HepG2 (cell line): ENCODE results near the gene CAPN11. TPM values are rescaled to one million over a fixed set of nuclear protein-coding genes. Genes with fewer than 3 reads are reported as not detected.

Experiments
- AGO1 ChIP-seq: fragments of 200-400 bp; formaldehyde crosslinking; IDR thresholded peaks from 2 replicates; pipeline ENCODE4 v1.6.1; 2017; ENCODE audit warnings: mild to moderate bottlenecking, low read depth, low read length, moderate library complexity; ENCODE audit not compliant: poor library complexity, severe bottlenecking
- ATF7-NPFF ChIP-seq: sonication (generic); formaldehyde crosslinking; IDR thresholded peaks from 2 replicates; pipeline ENCODE4 v1.8.1; 2023; ENCODE audit warnings: mild to moderate bottlenecking, low read depth, missing genetic modification reagents, moderate library complexity
- CBFB ChIP-seq: sonication (generic); formaldehyde crosslinking; IDR thresholded peaks from 2 replicates; pipeline ENCODE4 v1.4.0; 2020; ENCODE audit warnings: missing genetic modification reagents
- GTF2F1 ChIP-seq: fragments of 150-350 bp; IDR thresholded peaks from 2 replicates; pipeline ENCODE4 v1.6.1; 2014; ENCODE audit warnings: low read length
- ISL2 ChIP-seq: sonication (generic); formaldehyde crosslinking; IDR thresholded peaks from 2 replicates; pipeline ENCODE4 v1.5.0; 2020; ENCODE audit warnings: missing genetic modification reagents
- JARID2 ChIP-seq: sonication (generic); formaldehyde crosslinking; IDR thresholded peaks from 2 replicates; pipeline ENCODE4 v1.8.1; 2023; ENCODE audit warnings: missing genetic modification reagents, inconsistent platforms; ENCODE audit not compliant: insufficient replicate concordance
- MBNL3 ChIP-seq: fragments of 250-450 bp; sonication (Bioruptor Pico); conservative IDR thresholded peaks from 2 replicates; pipeline ENCODE4 v1.8.0; 2022; ENCODE audit warnings: mild to moderate bottlenecking, inconsistent platforms
- RFXAP ChIP-seq: sonication (generic); formaldehyde crosslinking; IDR thresholded peaks from 2 replicates; pipeline ENCODE4 v1.4.0; 2020; ENCODE audit warnings: missing genetic modification reagents, borderline replicate concordance
- SAFB2 ChIP-seq: sonication (generic); formaldehyde crosslinking; IDR thresholded peaks from 2 replicates; pipeline ENCODE4 v1.5.1; 2020; ENCODE audit warnings: missing genetic modification reagents, low read depth, mild to moderate bottlenecking, borderline replicate concordance
- SUZ12 ChIP-seq: fragments of 150-350 bp; IDR thresholded peaks from 2 replicates; pipeline ENCODE4 v1.6.1; 2014; ENCODE audit warnings: low read depth, low read length
- THYN1 ChIP-seq: sonication (generic); formaldehyde crosslinking; IDR thresholded peaks from 2 replicates; pipeline ENCODE4 v1.8.1; 2023; ENCODE audit warnings: low read depth, mild to moderate bottlenecking, moderate library complexity, missing genetic modification reagents, borderline replicate concordance
- YY1 ChIP-seq: IDR thresholded peaks from 2 replicates; pipeline ENCODE4 v1.6.1; 2011; ENCODE audit warnings: low read length, low read depth, moderate library complexity, mild to moderate bottlenecking; ENCODE audit not compliant: insufficient read depth, insufficient replicate concordance
- ZNF317 ChIP-seq: sonication (generic); formaldehyde crosslinking; IDR thresholded peaks from 2 replicates; pipeline ENCODE4 v1.5.0; 2020; ENCODE audit warnings: mild to moderate bottlenecking, missing genetic modification reagents
- ZNF326 ChIP-seq: sonication (generic); formaldehyde crosslinking; IDR thresholded peaks from 2 replicates; pipeline ENCODE4 v1.4.0; 2020; ENCODE audit warnings: missing genetic modification reagents, borderline replicate concordance
- ZNF607 ChIP-seq: sonication (generic); formaldehyde crosslinking; IDR thresholded peaks from 2 replicates; pipeline ENCODE4 v1.5.1; 2020; ENCODE audit warnings: missing genetic modification reagents, mild to moderate bottlenecking, borderline replicate concordance
- ZNF720 ChIP-seq: sonication (generic); formaldehyde crosslinking; IDR thresholded peaks from 2 replicates; pipeline ENCODE4 v1.4.0; 2020; ENCODE audit warnings: missing genetic modification reagents
- ZNF737 ChIP-seq: sonication (generic); formaldehyde crosslinking; IDR thresholded peaks from 2 replicates; pipeline ENCODE4 v1.5.0; 2020; ENCODE audit warnings: missing genetic modification reagents, mild to moderate bottlenecking, borderline replicate concordance
- polyA plus RNA-seq, 8 experiments: library from polyadenylated mRNA; depleted of rRNA in 3 of 8; stranded (reverse) in 7 of 8; unstranded in 1 of 8; fragments of >200 nt; fragmentation: Illumina TruSeq in 4 of 8; extraction: Trizol in 4 of 8; gene quantifications; 2 replicates each; pipeline versions ENCODE4 v1.2.1 to v1.2.3, GENCODE V29; 2011 to 2016; ENCODE audit warnings: low read depth in 4 of 8, missing spikeins in 1 of 8, mixed read lengths in 1 of 8; ENCODE audit not compliant: insufficient read depth in 1 of 8
- total RNA-seq, 5 experiments: library from RNA; depleted of rRNA; stranded (reverse); fragments of >200 nt; fragmentation: Illumina TruSeq; extraction: Trizol; gene quantifications; 2 replicates each; pipeline ENCODE4 v1.2.3, GENCODE V29; 2016; ENCODE audit warnings: low read depth in 1 of 5
- TF ChIP-seq, protein P1 (sequence below): sonication (generic); formaldehyde crosslinking; IDR thresholded peaks from 2 replicates; pipeline ENCODE4 v1.5.0; 2020; ENCODE audit warnings: mild to moderate bottlenecking, missing genetic modification reagents, borderline replicate concordance
- TF ChIP-seq, protein P2 (sequence below): IDR thresholded peaks from 2 replicates; pipeline ENCODE4 v1.6.1; 2016
- TF ChIP-seq, protein P3 (sequence below): sonication (generic); formaldehyde crosslinking; conservative IDR thresholded peaks from 2 replicates; pipeline ENCODE4 v1.4.0; 2020; ENCODE audit warnings: missing genetic modification reagents
- TF ChIP-seq, protein P4 (sequence below): sonication (generic); formaldehyde crosslinking; IDR thresholded peaks from 2 replicates; pipeline ENCODE4 v1.5.0; 2020; ENCODE audit warnings: mild to moderate bottlenecking, missing genetic modification reagents

CAPN11 gene
- total and polyA plus RNA-seq, 2 of the 13 experiments (the other 11 are each of a cell fraction or from before 2014, with no cell fraction given): 0.07 to 0.11 TPM

DNA sequence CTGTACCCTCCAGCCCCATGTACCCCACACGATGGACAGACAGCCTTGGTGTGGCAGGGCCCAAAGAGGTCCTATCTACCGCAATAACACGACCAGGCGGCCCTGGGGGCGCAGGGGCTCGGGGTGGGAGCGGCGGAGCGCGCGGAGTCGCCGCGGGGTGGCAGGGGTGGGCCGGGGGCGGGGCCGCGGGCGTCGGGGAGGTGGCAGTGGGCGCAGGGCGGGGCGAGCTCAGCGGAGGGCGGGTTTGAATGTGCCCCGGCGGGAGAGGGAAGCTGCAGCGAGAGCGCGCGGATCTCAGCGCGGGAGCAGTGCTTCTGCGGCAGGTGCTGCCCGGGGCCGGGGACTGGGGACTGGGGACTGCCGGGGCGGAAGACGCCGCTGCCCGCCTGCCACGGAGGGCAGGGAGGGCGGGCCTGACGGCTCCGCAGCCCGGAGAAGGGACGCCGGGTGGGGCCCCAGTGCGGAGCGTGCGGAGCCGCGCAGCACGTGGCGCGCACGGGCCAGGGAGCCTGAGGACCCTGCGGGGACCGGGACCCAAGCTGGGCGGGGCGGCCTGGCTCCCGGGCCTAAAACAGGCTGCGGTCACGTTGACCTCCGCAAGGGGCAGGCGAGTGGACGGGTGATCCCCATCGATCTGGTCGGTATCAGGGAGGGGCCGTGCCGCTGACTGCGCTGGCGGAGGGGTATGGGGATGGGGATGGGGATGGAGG lies 64.9 kb downstream of the CAPN11 start, which contains the start of gene SLC29A1 (continued):
- TF ChIP-seq, protein P1, sequence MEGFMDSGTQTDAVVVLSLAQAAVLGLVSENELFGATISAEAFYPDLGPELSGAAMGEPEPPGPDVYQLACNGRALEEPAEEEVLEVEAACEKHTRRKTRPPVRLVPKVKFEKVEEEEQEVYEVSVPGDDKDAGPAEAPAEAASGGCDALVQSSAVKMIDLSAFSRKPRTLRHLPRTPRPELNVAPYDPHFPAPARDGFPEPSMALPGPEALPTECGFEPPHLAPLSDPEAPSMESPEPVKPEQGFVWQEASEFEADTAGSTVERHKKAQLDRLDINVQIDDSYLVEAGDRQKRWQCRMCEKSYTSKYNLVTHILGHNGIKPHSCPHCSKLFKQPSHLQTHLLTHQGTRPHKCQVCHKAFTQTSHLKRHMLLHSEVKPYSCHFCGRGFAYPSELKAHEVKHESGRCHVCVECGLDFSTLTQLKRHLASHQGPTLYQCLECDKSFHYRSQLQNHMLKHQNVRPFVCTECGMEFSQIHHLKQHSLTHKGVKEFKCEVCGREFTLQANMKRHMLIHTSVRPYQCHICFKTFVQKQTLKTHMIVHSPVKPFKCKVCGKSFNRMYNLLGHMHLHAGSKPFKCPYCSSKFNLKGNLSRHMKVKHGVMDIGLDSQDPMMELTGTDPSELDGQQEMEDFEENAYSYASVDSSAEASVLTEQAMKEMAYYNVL (CRISPR knock-in tag): peak; percentile 8; the same call in 1 of the 2 replicates
- TF ChIP-seq THYN1 (CRISPR knock-in tag) (no peak), MBNL3 (CRISPR knock-in tag) (no peak), YY1 (no peak), ZNF607 (CRISPR knock-in tag) (peak; percentile 93), RFXAP (CRISPR knock-in tag) (no peak; the same call in none of the 2 replicates), SUZ12 (no peak), ZNF737 (CRISPR knock-in tag) (no peak), ISL2 (CRISPR knock-in tag) (0 out of 2 replicates have a peak, but pooled peaks have one; percentile 28), ZNF317 (CRISPR knock-in tag) (no peak), ATF7-NPFF (CRISPR knock-in tag) (no peak; the same call in none of the 2 replicates), CBFB (CRISPR knock-in tag) (peak; percentile 84), ZNF720 (CRISPR knock-in tag) (no peak), JARID2 (CRISPR knock-in tag) (no peak), GTF2F1 (no peak), AGO1 (no peak), ZNF326 (no peak), SAFB2 (peak; percentile 55; the same call in 1 of the 2 replicates)
- TF ChIP-seq, protein P2, sequence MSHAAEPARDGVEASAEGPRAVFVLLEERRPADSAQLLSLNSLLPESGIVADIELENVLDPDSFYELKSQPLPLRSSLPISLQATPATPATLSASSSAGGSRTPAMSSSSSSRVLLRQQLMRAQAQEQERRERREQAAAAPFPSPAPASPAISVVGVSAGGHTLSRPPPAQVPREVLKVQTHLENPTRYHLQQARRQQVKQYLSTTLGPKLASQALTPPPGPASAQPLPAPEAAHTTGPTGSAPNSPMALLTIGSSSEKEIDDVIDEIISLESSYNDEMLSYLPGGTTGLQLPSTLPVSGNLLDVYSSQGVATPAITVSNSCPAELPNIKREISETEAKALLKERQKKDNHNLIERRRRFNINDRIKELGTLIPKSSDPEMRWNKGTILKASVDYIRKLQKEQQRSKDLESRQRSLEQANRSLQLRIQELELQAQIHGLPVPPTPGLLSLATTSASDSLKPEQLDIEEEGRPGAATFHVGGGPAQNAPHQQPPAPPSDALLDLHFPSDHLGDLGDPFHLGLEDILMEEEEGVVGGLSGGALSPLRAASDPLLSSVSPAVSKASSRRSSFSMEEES: no peak
- TF ChIP-seq, protein P3, sequence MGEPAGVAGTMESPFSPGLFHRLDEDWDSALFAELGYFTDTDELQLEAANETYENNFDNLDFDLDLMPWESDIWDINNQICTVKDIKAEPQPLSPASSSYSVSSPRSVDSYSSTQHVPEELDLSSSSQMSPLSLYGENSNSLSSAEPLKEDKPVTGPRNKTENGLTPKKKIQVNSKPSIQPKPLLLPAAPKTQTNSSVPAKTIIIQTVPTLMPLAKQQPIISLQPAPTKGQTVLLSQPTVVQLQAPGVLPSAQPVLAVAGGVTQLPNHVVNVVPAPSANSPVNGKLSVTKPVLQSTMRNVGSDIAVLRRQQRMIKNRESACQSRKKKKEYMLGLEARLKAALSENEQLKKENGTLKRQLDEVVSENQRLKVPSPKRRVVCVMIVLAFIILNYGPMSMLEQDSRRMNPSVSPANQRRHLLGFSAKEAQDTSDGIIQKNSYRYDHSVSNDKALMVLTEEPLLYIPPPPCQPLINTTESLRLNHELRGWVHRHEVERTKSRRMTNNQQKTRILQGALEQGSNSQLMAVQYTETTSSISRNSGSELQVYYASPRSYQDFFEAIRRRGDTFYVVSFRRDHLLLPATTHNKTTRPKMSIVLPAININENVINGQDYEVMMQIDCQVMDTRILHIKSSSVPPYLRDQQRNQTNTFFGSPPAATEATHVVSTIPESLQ (CRISPR knock-in tag): no peak
- TF ChIP-seq, protein P4, sequence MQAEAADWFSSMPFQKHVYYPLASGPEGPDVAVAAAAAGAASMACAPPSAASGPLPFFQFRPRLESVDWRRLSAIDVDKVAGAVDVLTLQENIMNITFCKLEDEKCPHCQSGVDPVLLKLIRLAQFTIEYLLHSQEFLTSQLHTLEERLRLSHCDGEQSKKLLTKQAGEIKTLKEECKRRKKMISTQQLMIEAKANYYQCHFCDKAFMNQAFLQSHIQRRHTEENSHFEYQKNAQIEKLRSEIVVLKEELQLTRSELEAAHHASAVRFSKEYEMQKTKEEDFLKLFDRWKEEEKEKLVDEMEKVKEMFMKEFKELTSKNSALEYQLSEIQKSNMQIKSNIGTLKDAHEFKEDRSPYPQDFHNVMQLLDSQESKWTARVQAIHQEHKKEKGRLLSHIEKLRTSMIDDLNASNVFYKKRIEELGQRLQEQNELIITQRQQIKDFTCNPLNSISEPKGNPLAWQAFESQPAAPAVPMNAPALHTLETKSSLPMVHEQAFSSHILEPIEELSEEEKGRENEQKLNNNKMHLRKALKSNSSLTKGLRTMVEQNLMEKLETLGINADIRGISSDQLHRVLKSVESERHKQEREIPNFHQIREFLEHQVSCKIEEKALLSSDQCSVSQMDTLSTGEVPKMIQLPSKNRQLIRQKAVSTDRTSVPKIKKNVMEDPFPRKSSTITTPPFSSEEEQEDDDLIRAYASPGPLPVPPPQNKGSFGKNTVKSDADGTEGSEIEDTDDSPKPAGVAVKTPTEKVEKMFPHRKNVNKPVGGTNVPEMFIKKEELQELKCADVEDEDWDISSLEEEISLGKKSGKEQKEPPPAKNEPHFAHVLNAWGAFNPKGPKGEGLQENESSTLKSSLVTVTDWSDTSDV: peak; percentile 48; the same call in 1 of the 2 replicates
